ENCODE results near the gene TRIM66.

TRIM66 gene

DNA sequence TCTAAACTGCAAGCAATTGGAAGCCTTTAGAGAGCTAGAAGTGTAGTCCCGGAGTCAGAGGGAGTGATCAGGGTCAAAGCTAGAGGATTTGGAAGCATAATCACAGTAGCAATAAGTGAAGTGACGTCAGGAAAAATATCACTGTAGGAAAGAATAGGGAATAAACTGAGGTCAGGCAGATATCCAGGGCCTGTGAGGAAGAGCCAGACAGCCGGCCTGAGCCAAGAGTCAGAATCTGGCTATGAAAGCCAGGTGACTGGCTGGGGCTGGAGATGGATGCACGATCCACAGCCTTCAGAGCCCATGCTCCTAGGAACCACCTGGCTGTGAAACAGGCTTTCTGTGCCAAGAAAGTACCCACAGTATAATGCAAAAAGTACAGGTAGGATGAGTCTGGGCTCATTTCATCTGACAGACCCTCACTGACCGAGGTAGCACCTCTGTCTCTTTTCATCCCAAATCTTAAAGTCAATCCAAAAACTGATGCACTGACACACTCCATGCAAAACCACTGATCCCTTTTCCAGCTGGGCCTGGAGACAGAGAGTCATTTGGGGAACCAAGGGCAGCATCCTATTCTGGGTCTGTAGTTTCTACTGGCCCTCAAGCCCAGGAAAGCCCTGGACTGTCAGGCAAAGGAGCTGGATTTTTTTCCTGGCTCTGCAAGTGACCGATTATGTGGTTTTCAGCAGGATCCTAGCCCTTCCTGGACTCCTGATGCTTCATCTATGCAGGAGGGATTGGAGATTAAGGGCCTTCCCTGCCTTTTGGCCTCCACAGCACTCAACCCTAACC lies 21.3 kb downstream of the TRIM66 start:
- no peak for DNase-seq (ENCODE audit: low read depth in 2 of 2, low spot score in 1 of 2)

DNA sequence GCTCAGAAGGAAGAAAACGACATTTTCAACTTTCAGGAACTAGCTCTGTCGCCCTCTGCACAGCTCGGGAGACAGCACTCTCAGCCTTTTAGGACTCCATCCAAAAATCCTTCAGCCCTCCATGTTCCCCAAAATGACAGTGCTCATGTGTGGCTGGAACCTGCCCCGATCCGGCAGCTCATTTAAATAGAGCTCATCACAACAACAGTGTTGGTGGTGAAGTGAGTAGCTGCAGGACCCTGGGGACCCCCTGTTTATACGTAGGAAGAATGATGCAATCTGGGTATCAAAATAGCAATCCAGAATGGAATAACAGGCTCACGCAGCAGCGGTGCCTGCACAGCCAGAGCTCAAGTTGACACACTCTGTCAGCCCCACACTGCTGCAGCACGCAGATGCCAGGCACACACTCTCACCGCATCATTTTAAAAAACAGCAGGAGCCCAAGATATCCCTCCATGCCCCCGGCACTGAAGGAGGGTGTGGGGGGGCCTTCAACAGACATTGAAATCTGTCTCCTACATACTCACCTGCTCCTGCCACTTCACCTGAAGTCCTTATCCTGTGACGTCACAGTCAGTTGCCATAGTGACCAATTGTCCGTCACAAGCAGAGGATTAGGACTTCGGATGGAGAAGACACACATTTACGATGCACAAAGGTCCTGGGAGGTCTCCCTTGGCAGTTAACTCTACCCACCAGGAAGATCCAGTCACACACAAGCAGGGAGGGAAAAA lies 24.0 kb downstream of the TRIM66 start:
- DNase-seq (ENCODE audit: low read depth in 2 of 2, low spot score in 1 of 2) = no peak

- DNase-seq (ENCODE audit: low read depth in 2 of 2, low spot score in 1 of 2) = no peak
These were observed 26.2 kb downstream of the TRIM66 start for GRCh38 chr11:8656291-8656690.

GRCh38 chr11:8654503-8654902 lies 28.0 kb downstream of the TRIM66 start:
- DNase-seq (ENCODE audit: low read depth in 2 of 2, low spot score in 1 of 2) = no peak

DNA sequence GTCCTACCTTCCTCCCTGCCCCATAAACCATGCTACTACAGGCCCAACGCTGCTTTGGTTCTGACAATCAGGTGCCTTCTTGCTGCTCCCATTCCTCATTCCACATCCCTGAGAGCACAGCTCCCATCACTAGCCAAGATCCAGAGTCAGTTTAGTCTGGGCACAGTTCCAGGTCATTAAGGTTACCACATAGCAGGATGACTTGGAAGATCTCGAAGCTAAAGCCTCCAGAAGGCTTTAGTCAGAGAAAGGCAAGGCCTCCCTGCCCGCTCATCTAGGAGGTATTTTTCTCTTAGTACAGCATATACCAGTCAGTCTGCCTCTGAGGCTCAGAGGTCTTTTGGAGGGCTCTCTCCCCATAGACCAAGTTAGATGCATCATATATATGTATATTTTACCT lies 30.3 kb downstream of the TRIM66 start:
- no peak for DNase-seq (ENCODE audit: low read depth in 2 of 2, low spot score in 1 of 2)

- no peak for DNase-seq (ENCODE audit: low read depth in 2 of 2, low spot score in 1 of 2)
These were observed 32.0 kb downstream of the TRIM66 start for GRCh38 chr11:8650401-8650990.

GRCh38 chr11:8649361-8649760 lies 33.1 kb downstream of the TRIM66 start:
- DNase-seq (ENCODE audit: low read depth in 2 of 2, low spot score in 1 of 2) = no peak

DNA sequence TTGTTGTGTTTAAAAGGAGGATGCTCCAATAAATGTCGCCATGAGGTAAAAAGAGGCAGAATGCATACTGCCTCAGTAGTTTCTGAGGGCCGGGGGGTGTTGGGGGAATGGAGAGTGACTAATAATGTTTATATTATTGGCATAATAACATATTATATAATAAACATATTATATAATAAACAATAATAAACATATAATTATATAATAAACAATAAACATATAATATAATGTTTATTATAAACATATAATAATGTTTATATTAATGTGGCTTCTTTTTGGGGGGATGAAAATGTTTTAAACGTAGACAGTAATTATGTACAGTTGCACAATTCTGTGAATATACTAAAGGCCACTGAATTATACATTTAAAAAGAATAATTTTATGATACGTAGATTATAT lies 35.6 kb downstream of the TRIM66 start:
- DNase-seq (ENCODE audit: low read depth in 2 of 2, low spot score in 1 of 2) = no peak

DNA sequence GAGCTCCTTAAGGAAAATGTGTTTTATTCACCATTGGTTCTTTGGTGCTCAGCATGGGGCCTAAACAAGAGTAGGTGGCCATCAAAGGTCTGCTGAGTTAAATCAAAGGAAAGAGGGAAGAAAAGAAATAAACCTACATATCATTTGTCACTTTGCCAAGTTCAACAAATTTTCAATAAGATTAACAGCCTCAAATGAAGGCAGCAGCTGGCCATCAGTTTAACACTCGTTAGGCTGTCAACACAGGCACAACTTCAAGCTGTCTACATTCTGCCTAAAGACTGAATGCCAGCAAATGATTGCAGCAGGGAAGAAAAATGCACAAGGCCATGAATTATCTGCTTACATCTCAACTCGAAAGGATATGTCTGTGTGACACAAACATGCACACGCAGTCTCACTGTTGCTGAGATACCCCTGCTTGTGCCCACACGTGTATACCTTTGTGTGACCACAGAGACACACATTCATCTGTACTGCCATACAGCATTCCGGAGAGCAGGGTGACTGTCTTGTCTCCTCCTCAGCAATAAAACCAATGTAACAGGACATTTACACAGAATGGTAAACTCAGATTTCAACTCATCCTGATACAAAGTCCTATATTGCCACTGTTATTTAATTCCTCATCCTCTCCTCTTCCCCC lies 40.1 kb downstream of the TRIM66 start:
- no peak for DNase-seq (ENCODE audit: low read depth in 2 of 2, low spot score in 1 of 2)

DNA sequence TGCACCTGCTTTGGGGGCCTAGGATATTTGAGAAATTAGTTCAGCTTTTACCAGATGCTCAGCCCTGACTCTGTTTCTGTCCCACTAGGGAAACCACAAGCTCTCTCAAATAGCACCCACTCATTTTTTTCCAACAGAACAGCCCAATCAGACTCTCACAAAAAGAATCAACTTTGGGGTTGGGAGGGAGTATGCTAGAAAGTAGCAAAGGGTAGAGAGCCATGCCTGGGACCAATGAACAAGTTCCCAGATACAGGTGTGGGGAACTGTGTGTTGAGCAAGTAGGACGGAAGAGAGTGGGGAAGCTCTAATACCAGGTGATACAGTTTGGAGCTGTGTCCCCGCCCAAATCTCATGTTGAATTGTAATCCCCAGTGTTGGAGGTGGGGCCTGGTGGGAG lies 41.1 kb downstream of the TRIM66 start:
- no peak for DNase-seq (ENCODE audit: low read depth in 2 of 2, low spot score in 1 of 2)

- no peak for DNase-seq (ENCODE audit: low read depth in 2 of 2, low spot score in 1 of 2)
These were observed 42.1 kb downstream of the TRIM66 start for GRCh38 chr11:8640267-8640906.

- no peak for DNase-seq (ENCODE audit: low read depth in 2 of 2, low spot score in 1 of 2)
These were observed 42.8 kb downstream of the TRIM66 start for GRCh38 chr11:8639655-8640054.

GRCh38 chr11:8638300-8638699 lies 44.2 kb downstream of the TRIM66 start:
- no peak for DNase-seq (ENCODE audit: low read depth in 2 of 2, low spot score in 1 of 2)

GRCh38 chr11:8636127-8636526 lies 46.3 kb downstream of the TRIM66 start:
- DNase-seq (ENCODE audit: low read depth in 2 of 2, low spot score in 1 of 2) = no peak

DNA sequence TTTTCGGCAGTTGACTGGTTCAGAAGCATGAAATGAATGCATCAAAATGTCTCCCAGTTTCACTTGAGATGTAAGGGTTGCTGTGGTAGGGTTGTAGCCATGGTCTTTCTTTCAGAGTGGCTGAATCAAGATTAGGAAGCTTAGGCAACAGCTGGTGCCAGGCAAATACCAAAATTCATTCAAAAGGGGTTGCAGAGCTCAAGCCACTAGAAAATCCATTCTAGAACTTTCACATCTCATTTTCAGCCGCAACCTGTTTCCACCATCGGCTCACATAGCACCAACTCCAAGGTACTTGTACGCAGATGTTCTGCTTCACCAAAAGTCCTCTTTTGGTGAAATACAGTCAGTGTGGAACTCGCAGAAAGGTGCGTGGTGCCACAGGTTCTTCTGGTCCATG lies 48.0 kb downstream of the TRIM66 start:
- no peak for DNase-seq (ENCODE audit: low read depth in 2 of 2, low spot score in 1 of 2)

- DNase-seq (ENCODE audit: low read depth in 2 of 2, low spot score in 1 of 2) = no peak
These were observed 50.9 kb downstream of the TRIM66 start for GRCh38 chr11:8631395-8632118.

GRCh38 chr11:8624698-8625097 lies 57.8 kb downstream of the TRIM66 start:
- no peak for DNase-seq (ENCODE audit: low read depth in 2 of 2, low spot score in 1 of 2)

GRCh38 chr11:8621147-8621546 lies 61.3 kb downstream of the TRIM66 start:
- DNase-seq (ENCODE audit: low read depth in 2 of 2, low spot score in 1 of 2) = no peak

- DNase-seq (ENCODE audit: low read depth in 2 of 2, low spot score in 1 of 2) = no peak
These were observed 65.4 kb downstream of the TRIM66 start for GRCh38 chr11:8617063-8617462.

GRCh38 chr11:8615291-8616032 lies 67.0 kb downstream of the TRIM66 start:
- no peak for DNase-seq (ENCODE audit: low read depth in 2 of 2, low spot score in 1 of 2)
